ENCODE data around the gene PSKH1.

Gene PSKH1

GRCh38 chr16:67917852-67918236 is 24.8 kb downstream of the PSKH1 start (continued):
- TF ChIP-seq, protein P1, sequence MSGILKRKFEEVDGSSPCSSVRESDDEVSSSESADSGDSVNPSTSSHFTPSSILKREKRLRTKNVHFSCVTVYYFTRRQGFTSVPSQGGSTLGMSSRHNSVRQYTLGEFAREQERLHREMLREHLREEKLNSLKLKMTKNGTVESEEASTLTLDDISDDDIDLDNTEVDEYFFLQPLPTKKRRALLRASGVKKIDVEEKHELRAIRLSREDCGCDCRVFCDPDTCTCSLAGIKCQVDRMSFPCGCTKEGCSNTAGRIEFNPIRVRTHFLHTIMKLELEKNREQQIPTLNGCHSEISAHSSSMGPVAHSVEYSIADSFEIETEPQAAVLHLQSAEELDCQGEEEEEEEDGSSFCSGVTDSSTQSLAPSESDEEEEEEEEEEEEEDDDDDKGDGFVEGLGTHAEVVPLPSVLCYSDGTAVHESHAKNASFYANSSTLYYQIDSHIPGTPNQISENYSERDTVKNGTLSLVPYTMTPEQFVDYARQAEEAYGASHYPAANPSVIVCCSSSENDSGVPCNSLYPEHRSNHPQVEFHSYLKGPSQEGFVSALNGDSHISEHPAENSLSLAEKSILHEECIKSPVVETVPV (CRISPR knock-in tag; IDR thresholded peaks at IDR 0.05): no peak
- no peak for TF ChIP-seq TOX (CRISPR knock-in tag; IDR thresholded peaks at IDR 0.05; ENCODE audit: borderline replicate concordance)

DNA sequence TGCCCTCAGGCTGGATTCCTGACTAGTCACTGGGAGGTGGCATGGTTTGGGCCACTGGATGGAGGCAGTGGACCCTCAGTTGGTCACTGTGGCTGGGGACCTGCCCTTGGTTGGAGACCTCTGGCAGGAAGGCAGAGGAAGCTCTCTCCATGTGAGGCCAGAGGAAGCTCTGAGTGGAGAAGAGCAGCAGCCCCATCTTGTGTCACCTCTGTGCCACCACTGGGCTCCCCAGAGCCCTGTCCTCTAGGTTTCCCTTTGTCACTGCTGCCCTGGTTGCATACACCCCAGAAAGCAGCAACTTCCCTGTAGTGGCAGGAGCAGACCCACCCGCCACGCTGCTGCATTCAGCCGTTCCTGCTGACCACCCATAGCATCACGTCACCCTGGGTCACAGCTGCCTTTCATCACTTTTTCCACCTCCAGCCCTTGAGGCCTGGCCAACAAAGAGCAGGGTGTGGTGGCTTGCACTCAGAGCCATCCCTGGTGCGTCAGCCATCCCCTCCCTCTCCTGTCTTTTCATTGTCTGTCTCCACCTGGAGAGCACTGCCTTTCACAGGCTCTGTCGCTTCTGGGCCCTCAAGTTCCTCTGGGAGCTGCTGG is 26.7 kb downstream of the PSKH1 start:
- no peak for ATAC-seq
- TF ChIP-seq, protein P2, sequence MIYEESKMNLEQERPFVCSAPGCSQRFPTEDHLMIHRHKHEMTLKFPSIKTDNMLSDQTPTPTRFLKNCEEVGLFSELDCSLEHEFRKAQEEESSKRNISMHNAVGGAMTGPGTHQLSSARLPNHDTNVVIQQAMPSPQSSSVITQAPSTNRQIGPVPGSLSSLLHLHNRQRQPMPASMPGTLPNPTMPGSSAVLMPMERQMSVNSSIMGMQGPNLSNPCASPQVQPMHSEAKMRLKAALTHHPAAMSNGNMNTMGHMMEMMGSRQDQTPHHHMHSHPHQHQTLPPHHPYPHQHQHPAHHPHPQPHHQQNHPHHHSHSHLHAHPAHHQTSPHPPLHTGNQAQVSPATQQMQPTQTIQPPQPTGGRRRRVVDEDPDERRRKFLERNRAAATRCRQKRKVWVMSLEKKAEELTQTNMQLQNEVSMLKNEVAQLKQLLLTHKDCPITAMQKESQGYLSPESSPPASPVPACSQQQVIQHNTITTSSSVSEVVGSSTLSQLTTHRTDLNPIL (CRISPR knock-in tag; IDR thresholded peaks at IDR 0.05; ENCODE audit: low read depth): no peak
- TF ChIP-seq ZNF70 (CRISPR knock-in tag; IDR thresholded peaks at IDR 0.05): no peak

- TF ChIP-seq SNAI2 (CRISPR knock-in tag; IDR thresholded peaks at IDR 0.05) (no peak), CSDC2 (CRISPR knock-in tag; IDR thresholded peaks at IDR 0.05) (no peak), TCF4 (CRISPR knock-in tag; IDR thresholded peaks at IDR 0.05; ENCODE audit: borderline replicate concordance) (no peak), TSHZ2 (CRISPR knock-in tag; IDR thresholded peaks at IDR 0.05) (no peak), PATZ1 (CRISPR knock-in tag; IDR thresholded peaks at IDR 0.05; ENCODE audit: borderline replicate concordance) (no peak), ZNF565 (CRISPR knock-in tag; conservative IDR thresholded peaks at IDR 0.05; ENCODE audit: low read depth) (no peak), ZC3H10 (CRISPR knock-in tag; IDR thresholded peaks at IDR 0.05) (no peak), OSR1 (CRISPR knock-in tag; IDR thresholded peaks at IDR 0.05) (no peak)
- no peak for ATAC-seq
Observed at GRCh38 chr16:67922221-67922620, 29.2 kb downstream of the PSKH1 start.

DNA sequence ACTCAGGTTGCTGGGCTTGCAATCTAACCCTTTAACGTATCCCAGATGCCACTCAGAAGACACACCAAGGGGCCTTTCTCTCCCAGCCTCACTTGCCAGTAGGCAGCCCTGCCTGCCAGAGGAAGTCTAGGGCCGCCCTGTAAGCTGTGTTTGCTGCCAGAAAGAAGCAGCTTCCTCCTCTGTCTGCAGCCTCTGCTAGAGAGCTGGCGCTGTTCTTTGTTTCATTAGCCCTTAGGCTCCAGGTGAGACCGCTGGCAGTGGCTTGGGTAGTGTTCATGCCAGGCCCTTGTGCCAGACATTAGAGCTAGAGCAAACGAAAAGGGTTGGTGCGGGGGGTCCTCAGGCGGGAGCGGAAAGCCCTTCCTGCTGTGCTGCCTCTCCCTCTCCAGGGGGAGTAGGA is 29.7 kb downstream of the PSKH1 start:
- ATAC-seq: no peak
- TF ChIP-seq ZFP3 (CRISPR knock-in tag; IDR thresholded peaks at IDR 0.05) (no peak), PATZ1 (CRISPR knock-in tag; IDR thresholded peaks at IDR 0.05; ENCODE audit: borderline replicate concordance) (no peak), ZNF8 (CRISPR knock-in tag; IDR thresholded peaks at IDR 0.05) (no peak)

DNA sequence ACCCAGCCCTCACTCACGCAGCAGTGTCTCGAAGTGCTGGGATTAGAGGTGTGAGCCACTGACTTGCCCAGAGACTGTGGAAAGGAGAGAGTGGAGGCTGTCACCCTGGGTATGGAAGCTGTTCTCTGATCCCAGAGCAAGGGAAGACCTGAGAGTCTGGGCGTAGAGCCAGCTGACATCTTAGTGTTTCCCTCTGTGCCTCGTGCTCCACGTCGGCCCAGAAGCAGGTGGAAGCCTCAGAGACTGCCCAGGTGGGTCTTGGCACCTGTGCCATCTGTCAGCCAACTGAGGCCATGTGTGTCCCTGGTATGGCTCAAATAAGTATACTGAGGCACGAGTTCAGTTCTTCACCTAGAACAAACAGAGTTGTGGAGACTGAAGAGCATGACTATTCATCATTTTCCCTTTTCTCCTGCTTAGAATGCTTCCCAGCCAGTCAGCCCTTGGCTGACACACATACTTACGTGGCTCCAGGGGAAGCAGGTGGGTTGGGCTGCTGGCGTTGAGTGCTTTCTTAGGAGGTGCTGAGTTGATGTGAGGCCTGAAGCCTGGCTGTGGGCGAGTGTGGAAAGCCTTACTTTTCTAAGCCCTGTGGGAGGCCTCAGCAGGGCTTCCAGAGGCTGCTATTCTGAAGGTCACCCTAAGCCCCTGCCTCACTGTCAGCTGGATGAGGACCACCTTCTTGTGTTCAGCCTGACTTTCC is 30.5 kb downstream of the PSKH1 start:
- no peak for ATAC-seq
- TF ChIP-seq ARNTL (CRISPR knock-in tag; IDR thresholded peaks at IDR 0.05; ENCODE audit: borderline replicate concordance, low read depth): no peak
- no peak for TF ChIP-seq ZNF70 (CRISPR knock-in tag; IDR thresholded peaks at IDR 0.05)
- TF ChIP-seq GLIS3 (CRISPR knock-in tag; IDR thresholded peaks at IDR 0.05): no peak
- TF ChIP-seq ZC3H10 (CRISPR knock-in tag; IDR thresholded peaks at IDR 0.05): no peak
- TF ChIP-seq, protein P1 (CRISPR knock-in tag; IDR thresholded peaks at IDR 0.05): no peak
- TF ChIP-seq ZNF565 (CRISPR knock-in tag; conservative IDR thresholded peaks at IDR 0.05; ENCODE audit: low read depth): no peak
- TF ChIP-seq SNAI2 (CRISPR knock-in tag; IDR thresholded peaks at IDR 0.05): no peak
- no peak for TF ChIP-seq ZFP30 (CRISPR knock-in tag; IDR thresholded peaks at IDR 0.05)
- TF ChIP-seq, protein P3, sequence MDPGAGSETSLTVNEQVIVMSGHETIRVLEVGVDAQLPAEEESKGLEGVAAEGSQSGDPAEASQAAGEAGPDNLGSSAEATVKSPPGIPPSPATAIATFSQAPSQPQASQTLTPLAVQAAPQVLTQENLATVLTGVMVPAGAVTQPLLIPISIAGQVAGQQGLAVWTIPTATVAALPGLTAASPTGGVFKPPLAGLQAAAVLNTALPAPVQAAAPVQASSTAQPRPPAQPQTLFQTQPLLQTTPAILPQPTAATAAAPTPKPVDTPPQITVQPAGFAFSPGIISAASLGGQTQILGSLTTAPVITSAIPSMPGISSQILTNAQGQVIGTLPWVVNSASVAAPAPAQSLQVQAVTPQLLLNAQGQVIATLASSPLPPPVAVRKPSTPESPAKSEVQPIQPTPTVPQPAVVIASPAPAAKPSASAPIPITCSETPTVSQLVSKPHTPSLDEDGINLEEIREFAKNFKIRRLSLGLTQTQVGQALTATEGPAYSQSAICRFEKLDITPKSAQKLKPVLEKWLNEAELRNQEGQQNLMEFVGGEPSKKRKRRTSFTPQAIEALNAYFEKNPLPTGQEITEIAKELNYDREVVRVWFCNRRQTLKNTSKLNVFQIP (CRISPR knock-in tag; IDR thresholded peaks at IDR 0.05; ENCODE audit: borderline replicate concordance, low read depth): no peak
- no peak for TF ChIP-seq PATZ1 (CRISPR knock-in tag; IDR thresholded peaks at IDR 0.05; ENCODE audit: borderline replicate concordance)
